GM12872 (cell line): ENCODE results near the gene ELF3.

Source experiments
- CTCF ChIP-seq: IDR thresholded peaks from 3 replicates; pipeline ENCODE4 v1.5.1; 2011; ENCODE audit warnings: low read depth, mild to moderate bottlenecking, low read length, moderate library complexity; ENCODE audit not compliant: insufficient read depth

ELF3 gene

GRCh38 chr1:202016811-202017748 is 6.7 kb downstream of the ELF3 start:
- no peak for TF ChIP-seq CTCF

GRCh38 chr1:202017749-202018467 is 7.5 kb downstream of the ELF3 start:
- no peak for TF ChIP-seq CTCF

GRCh38 chr1:202018468-202019234 is 8.3 kb downstream of the ELF3 start:
- TF ChIP-seq CTCF = no peak

GRCh38 chr1:202023001-202023433 is 12.6 kb downstream of the ELF3 start:
- no peak for TF ChIP-seq CTCF

GRCh38 chr1:202029171-202029665 is 18.8 kb downstream of the ELF3 start:
- no peak for TF ChIP-seq CTCF

- TF ChIP-seq CTCF = no peak
These were observed 19.3 kb downstream of the ELF3 start for GRCh38 chr1:202029727-202030126.
